ENCODE results near the gene KCNIP1.

The KCNIP1 gene

GRCh38 chr5:170769898-170770416, 266.1 kb downstream of the KCNIP1 start:
- H3K27ac ChIP-seq (replicated peaks) = no peak overlapping the region
- H3K4me3 ChIP-seq (replicated peaks; ENCODE audit: insufficient read depth, low read length) = no peak overlapping the region
- no peak for DNase-seq (ENCODE audit: low read depth in 1 of 2, low spot score in 1 of 2)
- TF ChIP-seq SPI1 (IDR thresholded peaks at IDR 0.05; ENCODE audit: borderline replicate concordance, low read depth) (no peak), GABPA (IDR thresholded peaks at IDR 0.05; ENCODE audit: low read depth) (no peak), REST (IDR thresholded peaks at IDR 0.05; ENCODE audit: insufficient replicate concordance, low read depth) (no peak), POLR2AphosphoS5 (IDR thresholded peaks at IDR 0.05; ENCODE audit: low read depth) (no peak), CTCF (IDR thresholded peaks at IDR 0.05; ENCODE audit: insufficient read depth, low read length) (no peak)
- H3K27me3 ChIP-seq (ENCODE audit: insufficient read depth, poor library complexity, severe bottlenecking) = no peaks in the 10 kb centered on the region

GRCh38 chr5:170771496-170771895, 267.7 kb downstream of the KCNIP1 start:
- DNase-seq (ENCODE audit: low read depth in 1 of 2, low spot score in 1 of 2) = no peak
- Histone ChIP-seq H3K27ac (replicated peaks) (no peak overlapping the region), H3K4me3 (replicated peaks; ENCODE audit: insufficient read depth, low read length) (no peak overlapping the region), H3K27me3 (ENCODE audit: insufficient read depth, poor library complexity, severe bottlenecking) (no peaks in the 10 kb centered on the region)
- no peak for TF ChIP-seq POLR2AphosphoS5 (IDR thresholded peaks at IDR 0.05; ENCODE audit: low read depth)
- no peak for TF ChIP-seq SPI1 (IDR thresholded peaks at IDR 0.05; ENCODE audit: borderline replicate concordance, low read depth)
- TF ChIP-seq CTCF (IDR thresholded peaks at IDR 0.05; ENCODE audit: insufficient read depth, low read length) = no peak
- TF ChIP-seq GABPA (IDR thresholded peaks at IDR 0.05; ENCODE audit: low read depth) = no peak
- no peak for TF ChIP-seq REST (IDR thresholded peaks at IDR 0.05; ENCODE audit: insufficient replicate concordance, low read depth)

GRCh38 chr5:170773024-170773985, 269.5 kb downstream of the KCNIP1 start:
- H3K4me3 ChIP-seq (replicated peaks; ENCODE audit: insufficient read depth, low read length) = no peak overlapping the region
- no peaks in the 10 kb centered on the region for H3K27me3 ChIP-seq (ENCODE audit: insufficient read depth, poor library complexity, severe bottlenecking)
- no peak for TF ChIP-seq CTCF (IDR thresholded peaks at IDR 0.05; ENCODE audit: insufficient read depth, low read length)
- no peak for TF ChIP-seq REST (IDR thresholded peaks at IDR 0.05; ENCODE audit: insufficient replicate concordance, low read depth)
- no peak for TF ChIP-seq SPI1 (IDR thresholded peaks at IDR 0.05; ENCODE audit: borderline replicate concordance, low read depth)
- TF ChIP-seq GABPA (IDR thresholded peaks at IDR 0.05; ENCODE audit: low read depth) = no peak
- TF ChIP-seq POLR2AphosphoS5 (IDR thresholded peaks at IDR 0.05; ENCODE audit: low read depth) = no peak
- no peak overlapping the region for H3K27ac ChIP-seq (replicated peaks)
- no peak for DNase-seq (ENCODE audit: low read depth in 1 of 2, low spot score in 1 of 2)

Measured in HL-60 (cell line).